Kidney (tissue), 14 donors: ENCODE data around the gene SLC35A3. TPM values are rescaled to one million over a fixed set of nuclear protein-coding genes. Genes with fewer than 3 reads are reported as not detected.
"Not testable (repeated sequence)": the region's sequence is repeated elsewhere in the genome, so short reads cannot be mapped to it uniquely, and the experiment has no call there.

Experiments used
- DNase-seq, 5 donors: peaks; one replicate each; pipeline ENCODE4 v3.0.0-alpha.2; 2013 to 2020
- FAIRE-seq: peaks from 2 replicates; lab custom pipeline; 2012; peaks lifted over from hg19 to GRCh38; lab: Jason Lieb, UNC
- H3K27ac ChIP-seq, 2 donors: one replicate each; pipeline ENCODE4 v1.7.0; 2013; ENCODE audit warnings: low read depth in 2 of 2, low read length in 2 of 2, inconsistent platforms in 1 of 2
- H3K27me3 ChIP-seq: one replicate; pipeline ENCODE4 v1.7.1; 2013; ENCODE audit warnings: low read length, inconsistent platforms; ENCODE audit not compliant: control insufficient read depth, insufficient read depth
- H3K36me3 ChIP-seq, 3 donors: one replicate each; pipeline versions ENCODE4 v1.7.0 to v1.7.1; 2013; ENCODE audit warnings: low read length in 3 of 3, control low read depth in 1 of 3, inconsistent platforms in 1 of 3; ENCODE audit not compliant: insufficient read depth in 3 of 3, control insufficient read depth in 2 of 3
- H3K4me1 ChIP-seq, 3 donors: one replicate each; pipeline versions ENCODE4 v1.7.0 to v1.7.1; 2013; ENCODE audit warnings: low read length in 3 of 3, inconsistent platforms in 1 of 3, low read depth in 1 of 3; ENCODE audit not compliant: control insufficient read depth in 2 of 3, insufficient read depth in 2 of 3
- H3K4me3 ChIP-seq, 3 donors: one replicate each; pipeline versions ENCODE4 v1.7.0 to v1.8.1; 2013; ENCODE audit warnings: low read length in 3 of 3, control low read depth in 1 of 3, inconsistent platforms in 1 of 3
- H3K9ac ChIP-seq, 3 donors: one replicate each; pipeline versions ENCODE4 v1.7.0 to v1.7.1; 2013; ENCODE audit warnings: low read length in 3 of 3, control low read depth in 1 of 3, inconsistent platforms in 1 of 3
- H3K9me3 ChIP-seq, 3 donors: one replicate each; pipeline versions ENCODE4 v1.7.0 to v1.7.1; 2013; ENCODE audit warnings: low read length in 3 of 3, control low read depth in 1 of 3, inconsistent platforms in 1 of 3; ENCODE audit not compliant: control insufficient read depth in 2 of 3, insufficient read depth in 1 of 3
- intact Hi-C: fragments of 100-400 bp; cut with DNase I; formaldehyde crosslinking; loops from one replicate; pipeline ENCODE4 v1.11.1; 2022
- polyA plus RNA-seq: library from polyadenylated mRNA; stranded (reverse); fragments of 350-450 nt; fragmentation: Illumina TruSeq; extraction: RNeasy Lipid Tissue Mini Kit (QIAGEN cat#74804); gene quantifications from one replicate; pipeline ENCODE4 v1.2.3, GENCODE V29; 2014; ENCODE audit warnings: low read depth, low replicate concordance; ENCODE audit not compliant: insufficient read depth
- total RNA-seq: library from RNA; stranded (reverse); fragmentation: NEBNext Ultra II Directional; extraction: Animal tissue kit (Norgen Biotek cat#: 25700); gene quantifications from one replicate; pipeline ENCODE4 v1.2.1, GENCODE V29; 2021
- TF ChIP-seq, protein P1 (sequence below): IDR thresholded peaks from 3 replicates; pipeline ENCODE4 v1.5.1; 2012; ENCODE audit warnings: mild to moderate bottlenecking, moderate library complexity, borderline replicate concordance; ENCODE audit not compliant: insufficient read depth; ENCODE audit errors: extremely low read depth
- donor health status: control.
- donor health status: control.
- donor health status: control.
- donor health status: control.
- donor health status: control.
- donor health status: DM: yes; HTN: yes; CAD: no.
- donor health status: Normal renal cell carcinoma (clear cell type).

SLC35A3 gene
- total and polyA plus RNA-seq, 2 donors from 2014 or later: 17.9 to 28.2 TPM

DNA sequence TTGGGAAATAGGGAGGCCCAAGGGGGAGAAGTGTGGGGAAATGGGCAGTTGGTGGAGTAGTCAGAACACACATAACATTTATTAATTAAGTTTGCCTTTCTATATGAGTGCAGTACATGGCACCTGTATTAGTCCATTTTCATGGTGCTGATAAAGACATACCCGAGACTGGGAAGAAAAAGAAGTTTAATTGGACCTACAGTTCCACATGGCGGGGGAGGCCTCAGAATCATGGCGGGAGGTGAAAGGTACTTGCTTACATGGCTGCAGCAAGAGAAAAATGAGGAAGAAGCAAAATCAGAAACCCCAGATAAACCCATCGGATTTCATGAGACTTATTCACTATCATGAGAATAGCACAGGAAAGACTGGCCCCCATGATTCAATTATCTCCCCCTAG, 1.6 kb upstream of the SLC35A3 start:
- H3K36me3 ChIP-seq: no peaks in the 10 kb centered on the region
- no peak overlapping the region for H3K4me3 ChIP-seq
- H3K27ac ChIP-seq: no peak overlapping the region
- TF ChIP-seq, protein P1, sequence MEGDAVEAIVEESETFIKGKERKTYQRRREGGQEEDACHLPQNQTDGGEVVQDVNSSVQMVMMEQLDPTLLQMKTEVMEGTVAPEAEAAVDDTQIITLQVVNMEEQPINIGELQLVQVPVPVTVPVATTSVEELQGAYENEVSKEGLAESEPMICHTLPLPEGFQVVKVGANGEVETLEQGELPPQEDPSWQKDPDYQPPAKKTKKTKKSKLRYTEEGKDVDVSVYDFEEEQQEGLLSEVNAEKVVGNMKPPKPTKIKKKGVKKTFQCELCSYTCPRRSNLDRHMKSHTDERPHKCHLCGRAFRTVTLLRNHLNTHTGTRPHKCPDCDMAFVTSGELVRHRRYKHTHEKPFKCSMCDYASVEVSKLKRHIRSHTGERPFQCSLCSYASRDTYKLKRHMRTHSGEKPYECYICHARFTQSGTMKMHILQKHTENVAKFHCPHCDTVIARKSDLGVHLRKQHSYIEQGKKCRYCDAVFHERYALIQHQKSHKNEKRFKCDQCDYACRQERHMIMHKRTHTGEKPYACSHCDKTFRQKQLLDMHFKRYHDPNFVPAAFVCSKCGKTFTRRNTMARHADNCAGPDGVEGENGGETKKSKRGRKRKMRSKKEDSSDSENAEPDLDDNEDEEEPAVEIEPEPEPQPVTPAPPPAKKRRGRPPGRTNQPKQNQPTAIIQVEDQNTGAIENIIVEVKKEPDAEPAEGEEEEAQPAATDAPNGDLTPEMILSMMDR: no peak
- H3K4me1 ChIP-seq: peaks cover 0 to 4% (median 0%) of the 10 kb centered on the region in 3 donors
- DNase-seq (no peak), FAIRE-seq (no peak)
- H3K9ac ChIP-seq: no peak overlapping the region
- intact Hi-C loops: no loop called here
- H3K27me3 ChIP-seq: no peaks in the 10 kb centered on the region
- no peaks in the 10 kb centered on the region for H3K9me3 ChIP-seq

DNA sequence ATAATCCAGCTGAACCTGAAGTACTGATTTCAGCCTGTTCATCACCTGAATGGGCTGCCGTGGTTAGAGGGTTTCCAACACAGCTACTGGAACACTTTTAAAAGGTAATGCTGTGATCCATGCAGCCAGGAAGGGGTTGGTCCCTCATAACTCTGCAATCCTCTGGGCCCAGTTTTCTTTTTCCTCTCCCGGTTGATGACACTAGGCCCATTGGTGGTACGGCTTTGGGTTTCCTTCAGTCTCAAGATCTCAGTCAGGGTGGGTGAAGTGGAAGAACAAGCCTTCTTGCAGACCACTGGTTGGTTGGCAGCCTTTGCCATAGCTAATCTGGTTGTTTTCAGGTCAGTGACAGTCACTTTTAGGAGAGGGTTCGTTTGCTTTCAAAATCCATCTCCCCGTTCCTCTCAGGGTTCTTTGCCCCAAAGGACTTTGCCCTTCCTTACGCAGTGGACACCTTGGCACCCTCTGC, 502 bp upstream of the SLC35A3 start:
- Histone ChIP-seq H3K4me1 (peaks cover 0 to 4% (median 0%) of the 10 kb centered on the region in 3 donors), H3K4me3 (peak overlapping the region; percentile 70 to 99 (median 91)), H3K27me3 (no peaks in the 10 kb centered on the region), H3K36me3 (no peaks in the 10 kb centered on the region), H3K9me3 (no peaks in the 10 kb centered on the region), H3K27ac (peak overlapping the region; percentile 72 to 73), H3K9ac (peak overlapping the region; percentile 21 to 79 (median 65))
- TF ChIP-seq, protein P1: no peak
- DNase-seq (peak in 1 of 5 donors; percentile 36), FAIRE-seq (no peak)
- intact Hi-C loops: no loop called here

DNA sequence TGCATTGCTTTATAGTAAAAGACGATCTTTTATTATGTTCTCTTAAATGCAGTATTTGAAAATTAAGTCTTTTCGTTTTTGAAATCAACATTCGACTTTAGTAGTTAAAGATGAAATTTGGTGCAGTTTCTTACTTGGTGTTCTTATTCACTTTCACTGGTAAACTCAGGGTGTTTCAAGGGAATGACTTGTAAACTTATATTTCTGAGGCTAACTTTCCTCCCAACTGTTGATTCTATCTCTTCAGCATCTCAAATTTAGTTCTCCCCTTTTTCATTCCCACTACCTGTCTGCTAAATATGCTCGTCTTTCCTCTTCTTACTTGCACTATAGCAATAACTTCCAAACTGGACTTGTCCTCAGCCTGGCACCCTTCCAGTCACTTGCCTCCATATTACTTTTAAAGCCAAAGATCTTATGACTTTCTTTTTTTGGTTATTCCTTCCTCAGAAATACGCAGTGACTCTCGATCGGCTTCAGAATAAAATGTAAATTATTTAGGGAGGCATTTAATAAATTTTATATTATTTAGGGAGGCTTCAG, 988 bp downstream of the SLC35A3 start:
- DNase-seq (no peak), FAIRE-seq (no peak)
- Histone ChIP-seq H3K27me3 (no peaks in the 10 kb centered on the region), H3K9me3 (no peaks in the 10 kb centered on the region), H3K4me1 (peaks cover 0 to 4% (median 0%) of the 10 kb centered on the region in 3 donors), H3K9ac (peak overlapping the region; percentile 76 to 94 (median 79)), H3K27ac (no peak overlapping the region), H3K36me3 (no peaks in the 10 kb centered on the region), H3K4me3 (peak overlapping the region; percentile 91 to 99 (median 97))
- TF ChIP-seq, protein P1: no peak
- intact Hi-C loops: no loop called here

DNA sequence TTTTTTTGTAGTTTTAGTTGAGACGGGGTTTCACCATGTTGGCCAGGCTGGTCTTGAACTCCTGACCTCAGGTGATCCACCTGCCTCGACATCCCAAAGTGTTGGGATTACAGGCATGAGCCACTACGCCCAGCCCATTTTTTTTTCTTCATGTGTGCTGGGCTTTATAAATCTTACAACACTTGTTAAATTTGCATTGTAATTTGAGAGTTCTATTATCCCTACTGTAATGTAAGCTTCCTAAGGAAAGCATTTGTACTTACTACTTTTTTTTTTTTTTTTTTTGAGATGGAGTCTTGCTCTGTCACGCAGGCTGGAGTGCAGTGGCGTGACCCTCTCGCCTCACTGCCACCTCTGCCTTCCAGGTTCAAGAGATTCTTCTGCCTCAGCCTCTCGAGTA, 2.3 kb downstream of the SLC35A3 start:
- intact Hi-C loops, H3K9me3 ChIP-seq, H3K4me1 ChIP-seq, FAIRE-seq, H3K27ac ChIP-seq, DNase-seq, H3K9ac ChIP-seq, H3K4me3 ChIP-seq, H3K27me3 ChIP-seq, H3K36me3 ChIP-seq: not testable (repeated sequence)
